Measurements from ENCODE around the gene RASGRP4. TPM values are rescaled to one million over a fixed set of nuclear protein-coding genes. Genes with fewer than 3 reads are reported as not detected.
A peak's percentile ranks its signal among the peaks of the same experiment; 100 is the strongest.

Gene RASGRP4
- total RNA-seq, 3 donors from 2014 or later, result 0.55 to 2.3 (median 2.0) TPM

GRCh38 chr19:38388349-38389100 lies 37.5 kb downstream of the RASGRP4 start, which contains the start of gene SPRED3:
SPRED3 (plus strand) TSS chr19:38388697; CDS start chr19:38390303, 1,606 bp downstream.
- intact Hi-C loops (cut with DNase I, micrococcal nuclease), result no loop called here
- H3K4me3 ChIP-seq, result no peak within 1 kb of the TSS
- TF ChIP-seq CTCF (IDR thresholded peaks at IDR 0.05), result no peak
- ATAC-seq (no peak), DNase-seq (peak in 1 of 3 donors; percentile 17)
- peaks cover 28% of the 10 kb centered on the region for H3K4me1 ChIP-seq (ENCODE audit: low read depth)
- H3K36me3 ChIP-seq (ENCODE audit: low read depth), result no peaks in the 10 kb centered on the region
- H3K9me3 ChIP-seq, result no peaks in the 10 kb centered on the region

- ATAC-seq (peak; percentile 88), DNase-seq (peak; percentile 85 to 92 (median 89))
- no peak for TF ChIP-seq CTCF (IDR thresholded peaks at IDR 0.05)
- H3K36me3 ChIP-seq (ENCODE audit: low read depth), result no peaks in the 10 kb centered on the region
- H3K4me1 ChIP-seq (ENCODE audit: low read depth), result peaks cover 28% of the 10 kb centered on the region
- no peaks in the 10 kb centered on the region for H3K9me3 ChIP-seq
- H3K4me3 ChIP-seq, result no peak within 1 kb of the TSS
- intact Hi-C loops (cut with DNase I, micrococcal nuclease), result no loop called here
These were observed 38.3 kb downstream of the RASGRP4 start, which contains the start of gene GGN for GRCh38 chr19:38387550-38388348. GGN (minus strand) TSS chr19:38388034; CDS start chr19:38387261, 773 bp downstream.

- Histone ChIP-seq H3K4me1 (ENCODE audit: low read depth) (peaks cover 28% of the 10 kb centered on the region), H3K4me3 (no peak overlapping the region), H3K9me3 (no peaks in the 10 kb centered on the region), H3K36me3 (ENCODE audit: low read depth) (peaks cover under 1% of the 10 kb centered on the region)
- no peak for TF ChIP-seq CTCF (IDR thresholded peaks at IDR 0.05)
- DNase-seq (peak in 2 of 3 donors; percentile 46 to 54), ATAC-seq (peak; percentile 26)
- intact Hi-C loops (cut with DNase I, micrococcal nuclease), result no loop called here
These were observed 39.0 kb downstream of the RASGRP4 start for GRCh38 chr19:38386971-38387549.

- no peak for ATAC-seq
- Histone ChIP-seq H3K9me3 (no peaks in the 10 kb centered on the region), H3K4me1 (ENCODE audit: low read depth) (peaks cover 28% of the 10 kb centered on the region), H3K4me3 (no peak overlapping the region), H3K36me3 (ENCODE audit: low read depth) (peaks cover 3% of the 10 kb centered on the region)
- intact Hi-C loops (cut with DNase I, micrococcal nuclease), result no loop called here
- TF ChIP-seq CTCF (IDR thresholded peaks at IDR 0.05), result no peak
- peak in 1 of 3 donors; percentile 12 for DNase-seq
These were observed 39.6 kb downstream of the RASGRP4 start for GRCh38 chr19:38386300-38386970.

GRCh38 chr19:38385804-38386257 lies 40.2 kb downstream of the RASGRP4 start:
- DNase-seq (no peak), ATAC-seq (no peak)
- Histone ChIP-seq H3K36me3 (ENCODE audit: low read depth) (peaks cover 3% of the 10 kb centered on the region), H3K9me3 (no peaks in the 10 kb centered on the region), H3K4me3 (no peak overlapping the region), H3K4me1 (ENCODE audit: low read depth) (peaks cover 28% of the 10 kb centered on the region)
- intact Hi-C loops (cut with DNase I, micrococcal nuclease), result no loop called here
- TF ChIP-seq CTCF (IDR thresholded peaks at IDR 0.05), result no peak

Measured in mucosa of descending colon (tissue), 3 donors.